Esophagus squamous epithelium (tissue), 4 donors: Measurements from ENCODE around the gene ZMYND11.

ENCODE experiments used
- POLR2A ChIP-seq, 4 donors: fragments of 450-650 bp; IDR thresholded peaks; one replicate each; pipeline ENCODE4 v1.6.1; 2017; ENCODE audit warnings: antibody characterized with exemption in 4 of 4, mild to moderate bottlenecking in 4 of 4, moderate library complexity in 3 of 4
- TF ChIP-seq, protein P1 (sequence below), 6 experiments: fragments of 450-650 bp in 4 of 6; fragments of 200-600 bp in 2 of 6; sonication (generic) in 2 of 6; IDR thresholded peaks; one replicate each; pipeline ENCODE4 v1.5.1; 2016 to 2019; ENCODE audit warnings: antibody characterized with exemption in 6 of 6, mild to moderate bottlenecking in 4 of 6, moderate library complexity in 4 of 6

DNA sequence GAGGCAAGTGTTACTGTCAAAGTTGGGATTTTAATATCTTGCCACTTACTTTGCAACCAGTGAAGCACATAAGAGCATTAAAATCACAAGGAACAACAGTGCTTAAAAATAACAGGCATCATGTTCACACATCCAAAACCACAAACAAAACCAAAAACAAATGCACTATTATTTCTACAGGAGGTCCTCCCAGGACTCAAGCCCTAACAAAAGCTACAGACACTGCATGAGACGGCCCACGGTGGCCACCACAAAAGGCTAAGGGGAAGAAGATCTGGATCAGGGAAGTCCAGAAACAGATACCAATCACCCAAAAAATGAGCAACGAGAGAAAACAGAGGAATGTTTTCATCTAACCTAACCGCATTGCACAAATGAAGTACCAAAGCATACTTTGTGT lies 158.4 kb downstream of the ZMYND11 start:
- TF ChIP-seq, protein P1, sequence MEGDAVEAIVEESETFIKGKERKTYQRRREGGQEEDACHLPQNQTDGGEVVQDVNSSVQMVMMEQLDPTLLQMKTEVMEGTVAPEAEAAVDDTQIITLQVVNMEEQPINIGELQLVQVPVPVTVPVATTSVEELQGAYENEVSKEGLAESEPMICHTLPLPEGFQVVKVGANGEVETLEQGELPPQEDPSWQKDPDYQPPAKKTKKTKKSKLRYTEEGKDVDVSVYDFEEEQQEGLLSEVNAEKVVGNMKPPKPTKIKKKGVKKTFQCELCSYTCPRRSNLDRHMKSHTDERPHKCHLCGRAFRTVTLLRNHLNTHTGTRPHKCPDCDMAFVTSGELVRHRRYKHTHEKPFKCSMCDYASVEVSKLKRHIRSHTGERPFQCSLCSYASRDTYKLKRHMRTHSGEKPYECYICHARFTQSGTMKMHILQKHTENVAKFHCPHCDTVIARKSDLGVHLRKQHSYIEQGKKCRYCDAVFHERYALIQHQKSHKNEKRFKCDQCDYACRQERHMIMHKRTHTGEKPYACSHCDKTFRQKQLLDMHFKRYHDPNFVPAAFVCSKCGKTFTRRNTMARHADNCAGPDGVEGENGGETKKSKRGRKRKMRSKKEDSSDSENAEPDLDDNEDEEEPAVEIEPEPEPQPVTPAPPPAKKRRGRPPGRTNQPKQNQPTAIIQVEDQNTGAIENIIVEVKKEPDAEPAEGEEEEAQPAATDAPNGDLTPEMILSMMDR (IDR thresholded peaks at IDR 0.05): no peak
- no peak for TF ChIP-seq POLR2A (IDR thresholded peaks at IDR 0.05)
